ENCODE measurements around the gene PAGE2B. TPM values are rescaled to one million over a fixed set of nuclear protein-coding genes. Genes with fewer than 3 reads are reported as not detected.
"Not testable (repeated sequence)": the region's sequence is repeated elsewhere in the genome, so short reads cannot be mapped to it uniquely, and the experiment has no call there.

Gene PAGE2B
- total and polyA plus RNA-seq, 2 donors (not counting 1 experiment from before 2014, with no cell fraction given) = 0.67 TPM; not detected in 1

GRCh38 chrX:55111578-55112254 lies 36.9 kb downstream of the PAGE2B start:
- no peaks in the 10 kb centered on the region for H3K36me3 ChIP-seq (replicated peaks in 1 of 2; ENCODE audit: control extremely low read depth in 1 of 2, control insufficient read depth in 1 of 2, extremely low read depth in 1 of 2, insufficient read depth in 2 of 2, low read length in 1 of 2)
- TF ChIP-seq CTCF (IDR thresholded peaks at IDR 0.05) (no peak), EZH2 (IDR thresholded peaks at IDR 0.05; ENCODE audit: borderline replicate concordance, insufficient read depth, low read depth, low read length, poor library complexity, severe bottlenecking) (no peak)
- CTCF ChIA-PET = no interaction called here
- no peak for ATAC-seq (ENCODE audit: low read depth)
- H2AFZ ChIP-seq (ENCODE audit: insufficient read depth, low read depth, low read length, poor library complexity, severe bottlenecking) = no peak overlapping the region
- no peak for DNase-seq
- H3K4me1 ChIP-seq (ENCODE audit: control insufficient read depth in 2 of 2, insufficient read depth in 2 of 2, low read length in 2 of 2) = no peaks in the 10 kb centered on the region
- H3K4me1 Mint-ChIP-seq = no peaks in the 10 kb centered on the region
- H3K4me3 ChIP-seq (ENCODE audit: control extremely low read depth in 1 of 5, extremely low read depth in 1 of 5, insufficient read depth in 1 of 5, low read depth in 2 of 5, low read length in 4 of 5) = no peak overlapping the region
- H3K27ac Mint-ChIP-seq = no peak overlapping the region
- no peaks in the 10 kb centered on the region for H3K9me3 ChIP-seq (ENCODE audit: control extremely low read depth in 1 of 3, control insufficient read depth in 2 of 3, insufficient read depth in 1 of 3, low read length in 2 of 3)
- no peak overlapping the region for H3K27ac ChIP-seq (ENCODE audit: low read length in 2 of 2)
- H3K27me3 Mint-ChIP-seq = no peaks in the 10 kb centered on the region
- POLR2A ChIA-PET = no interaction called here
- no peaks in the 10 kb centered on the region for H3K9me3 Mint-ChIP-seq (ENCODE audit: insufficient read depth)
- WGBS (ENCODE audit: insufficient coverage) = no CpG with 5 or more reads among the region's 8 CpGs
- H3K79me2 ChIP-seq (ENCODE audit: control insufficient read depth, insufficient read depth, low read length) = no peaks in the 10 kb centered on the region
- H3K4me2 ChIP-seq (replicated peaks; ENCODE audit: low read depth, low read length, poor library complexity, severe bottlenecking) = no peak overlapping the region
- no peaks in the 10 kb centered on the region for H3K27me3 ChIP-seq (replicated peaks in 1 of 4; ENCODE audit: control extremely low read depth in 1 of 4, control insufficient read depth in 3 of 4, insufficient read depth in 4 of 4, low read length in 3 of 4)
- no peak overlapping the region for H3K9ac ChIP-seq (ENCODE audit: low read length)
- H4K20me1 ChIP-seq (ENCODE audit: control insufficient read depth, insufficient read depth, low read length, poor library complexity, severe bottlenecking) = no peaks in the 10 kb centered on the region
- H3K4me3 Mint-ChIP-seq = no peak overlapping the region
- intact Hi-C loops (cut with micrococcal nuclease) = no loop called here

GRCh38 chrX:55116589-55116988 lies 41.8 kb downstream of the PAGE2B start:
- POLR2A ChIA-PET; H3K27ac Mint-ChIP-seq; H2AFZ ChIP-seq (ENCODE audit: insufficient read depth, low read depth, low read length, poor library complexity, severe bottlenecking); H3K9ac ChIP-seq (ENCODE audit: low read length); H3K4me1 Mint-ChIP-seq; H3K27me3 ChIP-seq (replicated peaks in 1 of 4; ENCODE audit: control extremely low read depth in 1 of 4, control insufficient read depth in 3 of 4, insufficient read depth in 4 of 4, low read length in 3 of 4); H3K4me2 ChIP-seq (replicated peaks; ENCODE audit: low read depth, low read length, poor library complexity, severe bottlenecking); DNase-seq; intact Hi-C loops (cut with micrococcal nuclease); H4K20me1 ChIP-seq (ENCODE audit: control insufficient read depth, insufficient read depth, low read length, poor library complexity, severe bottlenecking); CTCF ChIA-PET; H3K36me3 ChIP-seq (replicated peaks in 1 of 2; ENCODE audit: control extremely low read depth in 1 of 2, control insufficient read depth in 1 of 2, extremely low read depth in 1 of 2, insufficient read depth in 2 of 2, low read length in 1 of 2); H3K4me3 Mint-ChIP-seq; H3K27ac ChIP-seq (ENCODE audit: low read length in 2 of 2); H3K9me3 Mint-ChIP-seq (ENCODE audit: insufficient read depth); H3K79me2 ChIP-seq (ENCODE audit: control insufficient read depth, insufficient read depth, low read length); H3K9me3 ChIP-seq (ENCODE audit: control extremely low read depth in 1 of 3, control insufficient read depth in 2 of 3, insufficient read depth in 1 of 3, low read length in 2 of 3); H3K27me3 Mint-ChIP-seq; H3K4me1 ChIP-seq (ENCODE audit: control insufficient read depth in 2 of 2, insufficient read depth in 2 of 2, low read length in 2 of 2); ATAC-seq (ENCODE audit: low read depth); H3K4me3 ChIP-seq (ENCODE audit: control extremely low read depth in 1 of 5, extremely low read depth in 1 of 5, insufficient read depth in 1 of 5, low read depth in 2 of 5, low read length in 4 of 5): not testable (repeated sequence)
- no CpG with 5 or more reads among the region's 7 CpGs for WGBS (ENCODE audit: insufficient coverage)
